T-helper 1 cell treated with Interleukin-12 subunit alpha and Interleukin-12 subunit beta and Interleukin-4 antibody, amounts not matched to agents 30 μg/mL and 1 μg/mL, for 36 hours (primary cell): ENCODE measurements around the gene RYR1.
"Not testable (repeated sequence)": the region's sequence is repeated elsewhere in the genome, so short reads cannot be mapped to it uniquely, and the experiment has no call there.

Source experiments
- H3K27ac Mint-ChIP-seq: one replicate; pipeline ENCODE4 v1.8.0; 2021; ENCODE audit warnings: mild to moderate bottlenecking, mixed read lengths
- H3K27me3 Mint-ChIP-seq: one replicate; pipeline ENCODE4 v1.8.0; 2021; ENCODE audit warnings: low read depth, mixed read lengths
- H3K36me3 Mint-ChIP-seq: one replicate; pipeline ENCODE4 v1.8.0; 2021; ENCODE audit warnings: low read depth, mixed read lengths
- H3K4me1 Mint-ChIP-seq: one replicate; pipeline ENCODE4 v1.8.0; 2021; ENCODE audit warnings: low read depth, mixed read lengths
- H3K4me3 Mint-ChIP-seq: one replicate; pipeline ENCODE4 v1.8.0; 2021; ENCODE audit warnings: mild to moderate bottlenecking, moderate library complexity, mixed read lengths
- H3K9me3 Mint-ChIP-seq: one replicate; pipeline ENCODE4 v1.8.0; 2021; ENCODE audit warnings: mixed read lengths

The RYR1 gene

DNA sequence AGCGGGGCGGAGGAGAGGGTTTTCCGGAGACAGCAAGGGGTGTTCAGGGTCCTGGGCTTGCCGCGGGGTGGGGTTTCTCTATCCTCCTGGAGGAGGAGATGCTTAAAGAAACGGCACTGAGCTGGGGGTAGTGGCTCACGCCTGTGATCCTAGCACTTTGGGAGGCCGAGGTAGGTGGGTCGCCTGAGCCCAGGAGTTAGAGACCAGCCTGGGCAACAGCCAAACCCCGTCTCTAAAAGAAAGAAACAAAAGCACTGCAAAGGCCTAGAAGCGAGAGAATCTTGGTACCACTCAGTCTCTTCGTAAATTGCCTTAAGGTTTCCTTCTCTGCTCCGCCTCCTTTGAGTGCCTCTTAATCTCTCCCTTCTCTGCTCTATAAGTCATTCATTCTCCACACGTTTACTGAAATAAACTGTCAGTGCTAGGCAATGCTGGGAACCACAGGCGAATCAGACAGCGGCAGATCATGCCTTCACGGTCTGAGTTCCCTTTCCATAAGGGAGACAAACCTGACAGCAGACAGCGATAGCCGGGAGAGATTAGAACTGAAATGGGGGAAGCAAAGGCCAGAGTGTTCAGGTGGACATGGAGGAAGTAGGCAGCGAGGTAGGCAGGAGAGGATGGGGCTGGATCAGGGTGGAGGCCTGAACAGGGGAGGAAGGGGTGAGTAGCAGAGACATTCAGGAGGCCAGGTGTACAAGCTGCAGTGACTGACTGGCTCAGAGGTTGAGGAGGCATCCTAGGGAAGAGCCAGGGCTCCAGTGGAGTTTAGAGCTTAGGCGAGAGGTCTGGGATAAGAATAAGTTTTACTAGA is 186.1 kb downstream of the RYR1 start:
- H3K4me1 Mint-ChIP-seq: peaks cover 44% of the 10 kb centered on the region
- peak overlapping the region; percentile 99 for H3K4me3 Mint-ChIP-seq
- H3K36me3 Mint-ChIP-seq: peaks cover 40% of the 10 kb centered on the region
- peak overlapping the region; percentile 97 for H3K27ac Mint-ChIP-seq
- no peaks in the 10 kb centered on the region for H3K27me3 Mint-ChIP-seq
- H3K9me3 Mint-ChIP-seq: no peaks in the 10 kb centered on the region

- H3K4me3 Mint-ChIP-seq: no peak overlapping the region
- H3K36me3 Mint-ChIP-seq: peaks cover 38% of the 10 kb centered on the region
- H3K9me3 Mint-ChIP-seq: no peaks in the 10 kb centered on the region
- H3K27me3 Mint-ChIP-seq: no peaks in the 10 kb centered on the region
- H3K27ac Mint-ChIP-seq: peak overlapping the region; percentile 47
- H3K4me1 Mint-ChIP-seq: peaks cover 15% of the 10 kb centered on the region
Measured at GRCh38 chr19:38624822-38625221, 191.3 kb downstream of the RYR1 start.

DNA sequence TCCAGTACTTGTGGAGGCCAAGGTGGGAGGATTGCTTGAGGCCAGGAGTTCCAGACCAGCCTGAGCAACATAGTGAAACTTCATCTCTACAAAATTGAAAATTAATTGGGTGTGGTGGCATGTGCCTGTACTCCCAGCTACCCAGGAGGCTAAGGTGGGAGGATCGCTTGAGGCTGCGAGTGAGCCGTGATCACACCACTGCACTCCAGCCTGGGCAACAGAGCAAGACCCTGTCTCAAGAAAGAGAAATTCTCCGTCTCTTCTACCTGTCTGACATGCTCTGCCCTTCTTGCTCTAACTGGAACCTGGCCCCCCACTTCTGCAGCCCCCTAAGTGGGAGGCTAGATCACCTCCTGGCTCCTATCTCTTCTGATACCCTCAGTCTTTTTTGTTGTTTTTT is 192.9 kb downstream of the RYR1 start:
- no peaks in the 10 kb centered on the region for H3K9me3 Mint-ChIP-seq
- peaks cover 9% of the 10 kb centered on the region for H3K4me1 Mint-ChIP-seq
- H3K4me3 Mint-ChIP-seq: no peak overlapping the region
- H3K36me3 Mint-ChIP-seq: peaks cover 41% of the 10 kb centered on the region
- no peak overlapping the region for H3K27ac Mint-ChIP-seq
- no peaks in the 10 kb centered on the region for H3K27me3 Mint-ChIP-seq

GRCh38 chr19:38629568-38629967 is 196.1 kb downstream of the RYR1 start:
- Mint-ChIP-seq H3K4me3 (no peak overlapping the region), H3K36me3 (peaks cover 36% of the 10 kb centered on the region), H3K27ac (no peak overlapping the region), H3K9me3 (no peaks in the 10 kb centered on the region), H3K27me3 (no peaks in the 10 kb centered on the region), H3K4me1 (peaks cover 6% of the 10 kb centered on the region)

- not testable (repeated sequence) for H3K27me3 Mint-ChIP-seq, H3K4me3 Mint-ChIP-seq, H3K9me3 Mint-ChIP-seq, H3K27ac Mint-ChIP-seq
- peaks cover 32% of the 10 kb centered on the region for H3K36me3 Mint-ChIP-seq
- peaks cover 16% of the 10 kb centered on the region for H3K4me1 Mint-ChIP-seq
Measured at GRCh38 chr19:38631301-38631700, 197.8 kb downstream of the RYR1 start.

- not testable (repeated sequence) for H3K27ac Mint-ChIP-seq, H3K27me3 Mint-ChIP-seq, H3K9me3 Mint-ChIP-seq, H3K4me3 Mint-ChIP-seq
- H3K36me3 Mint-ChIP-seq: peaks cover 29% of the 10 kb centered on the region
- H3K4me1 Mint-ChIP-seq: peaks cover 20% of the 10 kb centered on the region
Measured at GRCh38 chr19:38631811-38632475, 198.5 kb downstream of the RYR1 start.

DNA sequence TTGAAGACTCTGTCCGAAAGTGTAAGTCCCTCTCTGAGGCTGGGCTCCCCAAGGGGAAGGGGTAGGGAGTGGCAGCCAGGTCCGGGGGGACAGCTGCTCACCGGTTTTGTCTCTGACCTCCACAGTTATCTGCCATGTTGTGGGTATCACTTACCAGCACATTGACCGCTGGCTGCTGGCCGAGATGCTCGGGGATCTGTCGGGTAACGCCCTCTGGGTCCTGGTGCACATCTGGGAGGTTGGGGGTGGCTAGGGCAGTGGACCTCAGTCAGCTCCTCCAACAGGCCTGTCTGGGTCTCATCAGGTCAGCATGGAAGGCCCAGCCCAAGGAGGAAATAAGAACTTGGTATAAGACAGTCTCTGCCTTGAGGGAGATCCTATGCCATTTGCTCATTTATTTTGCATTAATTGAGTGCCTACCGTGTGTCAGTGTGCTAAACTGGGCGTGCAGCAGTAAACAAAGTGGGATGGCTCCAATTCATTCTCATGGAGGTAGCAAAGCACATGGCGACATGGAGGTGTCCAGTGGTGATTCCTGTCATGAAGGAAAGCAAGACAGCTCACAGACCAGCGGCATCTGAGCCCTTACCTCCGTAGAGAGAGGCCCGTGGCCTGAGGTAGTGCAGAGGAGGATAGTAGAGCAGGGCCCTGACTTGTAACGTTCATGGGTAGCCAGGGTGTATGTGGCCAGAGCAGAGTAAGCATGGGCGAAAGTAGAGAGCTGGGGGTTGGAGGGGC is 199.2 kb downstream of the RYR1 start:
- Mint-ChIP-seq H3K36me3 (peaks cover 28% of the 10 kb centered on the region), H3K4me3 (no peak overlapping the region), H3K9me3 (no peaks in the 10 kb centered on the region), H3K4me1 (peaks cover 24% of the 10 kb centered on the region), H3K27me3 (no peaks in the 10 kb centered on the region), H3K27ac (peak overlapping the region; percentile 59)

GRCh38 chr19:38634757-38635482 is 201.4 kb downstream of the RYR1 start:
- peak overlapping the region; percentile 83 for H3K27ac Mint-ChIP-seq
- H3K27me3 Mint-ChIP-seq: no peaks in the 10 kb centered on the region
- H3K4me3 Mint-ChIP-seq: peak overlapping the region; percentile 6
- no peaks in the 10 kb centered on the region for H3K9me3 Mint-ChIP-seq
- H3K4me1 Mint-ChIP-seq: peaks cover 23% of the 10 kb centered on the region
- peaks cover 22% of the 10 kb centered on the region for H3K36me3 Mint-ChIP-seq

- Mint-ChIP-seq H3K36me3 (peaks cover 22% of the 10 kb centered on the region), H3K27me3 (no peaks in the 10 kb centered on the region), H3K4me3 (no peak overlapping the region), H3K9me3 (no peaks in the 10 kb centered on the region), H3K4me1 (peaks cover 23% of the 10 kb centered on the region), H3K27ac (peak overlapping the region; percentile 83)
Measured at GRCh38 chr19:38635483-38636399, 202.2 kb downstream of the RYR1 start.
